GDM1 (cell line): ENCODE data around the gene RREB1.

Experiments
- DNase-seq: peaks from one replicate; lab custom pipeline; 2025; lab: John Stamatoyannopoulos, UW

RREB1 gene

GRCh38 chr6:7164536-7165001 is 56.8 kb downstream of the RREB1 start:
- DNase-seq = no peak

GRCh38 chr6:7165002-7165889 is 57.5 kb downstream of the RREB1 start:
- DNase-seq = no peak

- DNase-seq = no peak
Measured at GRCh38 chr6:7165890-7166267, 58.1 kb downstream of the RREB1 start.

- no peak for DNase-seq
Measured at GRCh38 chr6:7166410-7167293, 58.9 kb downstream of the RREB1 start.

GRCh38 chr6:7169296-7169721 is 61.5 kb downstream of the RREB1 start:
- no peak for DNase-seq

GRCh38 chr6:7170117-7170732 is 62.5 kb downstream of the RREB1 start:
- no peak for DNase-seq

- no peak for DNase-seq
Measured at GRCh38 chr6:7171119-7171518, 63.4 kb downstream of the RREB1 start.

- DNase-seq = no peak
Measured at GRCh38 chr6:7171733-7172132, 64.0 kb downstream of the RREB1 start.

- DNase-seq = no peak
Measured at GRCh38 chr6:7172649-7173048, 64.9 kb downstream of the RREB1 start.

- no peak for DNase-seq
Measured at GRCh38 chr6:7173843-7174503, 66.2 kb downstream of the RREB1 start.

- DNase-seq = no peak
Measured at GRCh38 chr6:7175462-7175861, 67.7 kb downstream of the RREB1 start.

GRCh38 chr6:7176208-7176607 is 68.4 kb downstream of the RREB1 start:
- DNase-seq = no peak

GRCh38 chr6:7178280-7178679 is 70.5 kb downstream of the RREB1 start:
- no peak for DNase-seq

- no peak for DNase-seq
Measured at GRCh38 chr6:7180751-7181150, 73.0 kb downstream of the RREB1 start.

GRCh38 chr6:7183707-7184106 is 75.9 kb downstream of the RREB1 start:
- DNase-seq = no peak

GRCh38 chr6:7184502-7184901 is 76.7 kb downstream of the RREB1 start:
- no peak for DNase-seq

GRCh38 chr6:7185561-7185960 is 77.8 kb downstream of the RREB1 start:
- no peak for DNase-seq

GRCh38 chr6:7188492-7188891 is 80.7 kb downstream of the RREB1 start:
- DNase-seq = no peak

GRCh38 chr6:7189101-7189758 is 81.5 kb downstream of the RREB1 start:
- no peak for DNase-seq

GRCh38 chr6:7190791-7191190 is 83.0 kb downstream of the RREB1 start:
- DNase-seq = no peak

- no peak for DNase-seq
Measured at GRCh38 chr6:7193122-7193521, 85.4 kb downstream of the RREB1 start.
